CD4-positive, CD25-positive, alpha-beta regulatory T cell (primary cell): ENCODE results near the gene KLHL6. TPM values are rescaled to one million over a fixed set of nuclear protein-coding genes. Genes with fewer than 3 reads are reported as not detected.

Source experiments
- ATAC-seq, 2 donors: fragments of 150-1000 bp; cut with Tn5 transposase; one replicate each; pipeline ENCODE4 v1.10.0; 2021; ENCODE audit warnings: low read depth in 2 of 2, moderate number of reproducible peaks in 2 of 2, moderate library complexity in 1 of 2
- DNase-seq, 3 donors: peaks; one replicate each; pipeline versions ENCODE4 v3.0.0 to v3.0.0-alpha.2; 2012 to 2022; ENCODE audit warnings: mixed read lengths in 1 of 3
- H3K27ac ChIP-seq: one replicate; pipeline ENCODE4 v1.7.0; 2013; ENCODE audit warnings: mild to moderate bottlenecking, low read length; ENCODE audit not compliant: insufficient read depth, poor library complexity, severe bottlenecking
- H3K27me3 ChIP-seq: one replicate; pipeline ENCODE4 v1.7.0; 2013; ENCODE audit warnings: low read length; ENCODE audit not compliant: control insufficient read depth, insufficient read depth
- H3K36me3 ChIP-seq: one replicate; pipeline ENCODE4 v1.7.0; 2013; ENCODE audit warnings: mild to moderate bottlenecking, low read length, moderate library complexity; ENCODE audit not compliant: control insufficient read depth, insufficient read depth
- H3K4me1 ChIP-seq: 2 replicates; pipeline ENCODE4 v1.7.0; 2013; ENCODE audit warnings: mild to moderate bottlenecking, low read length; ENCODE audit not compliant: insufficient read depth, control insufficient read depth, poor library complexity, severe bottlenecking
- H3K4me3 ChIP-seq: one replicate; pipeline ENCODE4 v1.7.0; 2013; ENCODE audit warnings: low read depth, mild to moderate bottlenecking, low read length, moderate library complexity
- H3K9me3 ChIP-seq, 2 experiments: 1 replicate in 1 of 2; 2 replicates in 1 of 2; pipeline ENCODE4 v1.7.0; 2013; ENCODE audit warnings: low read length in 2 of 2, mild to moderate bottlenecking in 1 of 2, moderate library complexity in 1 of 2; ENCODE audit not compliant: control insufficient read depth in 2 of 2
- H3K27ac Mint-ChIP-seq, 3 donors: one replicate each; pipeline ENCODE4 v1.8.0; 2020 to 2022; ENCODE audit warnings: mild to moderate bottlenecking in 3 of 3, mixed read lengths in 3 of 3, moderate library complexity in 2 of 3
- H3K27me3 Mint-ChIP-seq: one replicate; pipeline ENCODE4 v1.8.0; 2022; ENCODE audit warnings: mild to moderate bottlenecking, mixed read lengths
- H3K36me3 Mint-ChIP-seq: one replicate; pipeline ENCODE4 v1.8.0; 2020; ENCODE audit warnings: mixed read lengths
- H3K4me1 Mint-ChIP-seq, 4 donors: one replicate each; pipeline ENCODE4 v1.8.0; 2020 to 2022; ENCODE audit warnings: mixed read lengths in 4 of 4, mild to moderate bottlenecking in 1 of 4
- H3K4me3 Mint-ChIP-seq, 4 donors: one replicate each; pipeline ENCODE4 v1.8.0; 2020 to 2022; ENCODE audit warnings: mild to moderate bottlenecking in 4 of 4, mixed read lengths in 4 of 4, moderate library complexity in 3 of 4
- H3K9me3 Mint-ChIP-seq, 7 donors: one replicate each; pipeline ENCODE4 v1.8.0; 2020 to 2022; ENCODE audit warnings: mixed read lengths in 7 of 7, mild to moderate bottlenecking in 3 of 7, moderate library complexity in 2 of 7
- polyA plus RNA-seq, 4 donors: library from polyadenylated mRNA; unstranded; fragments of 300-500 nt; fragmentation: Illumina TruSeq; gene quantifications; one replicate each; pipeline ENCODE4 v1.2.3, GENCODE V29; 2021
- total RNA-seq: library from RNA; stranded (reverse); gene quantifications from one replicate; pipeline ENCODE4 v1.2.3, GENCODE V29; 2022

KLHL6 gene
- total and polyA plus RNA-seq, 5 donors from 2014 or later: 17.8 to 48.2 (median 20.4) TPM

GRCh38 chr3:183493296-183494045 is 62.0 kb downstream of the KLHL6 start:
- Mint-ChIP-seq H3K4me1 (peaks cover 0 to 6% (median 5%) of the 10 kb centered on the region in 4 donors), H3K4me3 (no peak overlapping the region), H3K27ac (peak overlapping the region in 1 of 3 donors; percentile 18), H3K9me3 (no peaks in the 10 kb centered on the region), H3K36me3 (peaks cover 52% of the 10 kb centered on the region), H3K27me3 (no peaks in the 10 kb centered on the region)
- ATAC-seq (no peak), DNase-seq (no peak)
- H3K4me1 ChIP-seq: no peaks in the 10 kb centered on the region
- H3K9me3 ChIP-seq: no peaks in the 10 kb centered on the region
- H3K36me3 ChIP-seq: peaks cover 72% of the 10 kb centered on the region
- no peaks in the 10 kb centered on the region for H3K27me3 ChIP-seq
- no peak overlapping the region for H3K4me3 ChIP-seq
- no peak overlapping the region for H3K27ac ChIP-seq

- no peaks in the 10 kb centered on the region for H3K4me1 ChIP-seq
- no peaks in the 10 kb centered on the region for H3K9me3 Mint-ChIP-seq
- H3K27ac Mint-ChIP-seq: no peak overlapping the region
- no peak overlapping the region for H3K4me3 ChIP-seq
- no peaks in the 10 kb centered on the region for H3K27me3 ChIP-seq
- no peak overlapping the region for H3K27ac ChIP-seq
- H3K36me3 ChIP-seq: peaks cover 67% of the 10 kb centered on the region
- peaks cover 48% of the 10 kb centered on the region for H3K36me3 Mint-ChIP-seq
- no peak for ATAC-seq
- no peak overlapping the region for H3K4me3 Mint-ChIP-seq
- peaks cover 2 to 6% (median 5%) of the 10 kb centered on the region in 4 donors for H3K4me1 Mint-ChIP-seq
- H3K27me3 Mint-ChIP-seq: no peaks in the 10 kb centered on the region
- DNase-seq: no peak
- H3K9me3 ChIP-seq: no peaks in the 10 kb centered on the region
These were observed 62.7 kb downstream of the KLHL6 start for GRCh38 chr3:183492849-183493179.

- DNase-seq (no peak), ATAC-seq (no peak)
- Histone ChIP-seq H3K4me1 (no peaks in the 10 kb centered on the region), H3K4me3 (no peak overlapping the region), H3K27me3 (no peaks in the 10 kb centered on the region), H3K27ac (no peak overlapping the region), H3K36me3 (peaks cover 61% of the 10 kb centered on the region), H3K9me3 (no peaks in the 10 kb centered on the region)
- H3K27me3 Mint-ChIP-seq: no peaks in the 10 kb centered on the region
- no peaks in the 10 kb centered on the region for H3K9me3 Mint-ChIP-seq
- H3K27ac Mint-ChIP-seq: no peak overlapping the region
- peaks cover 2 to 6% (median 5%) of the 10 kb centered on the region in 4 donors for H3K4me1 Mint-ChIP-seq
- no peak overlapping the region for H3K4me3 Mint-ChIP-seq
- H3K36me3 Mint-ChIP-seq: peaks cover 42% of the 10 kb centered on the region
These were observed 63.3 kb downstream of the KLHL6 start for GRCh38 chr3:183491923-183492848.

GRCh38 chr3:183491109-183491922 is 64.2 kb downstream of the KLHL6 start:
- Histone ChIP-seq H3K4me3 (no peak overlapping the region), H3K4me1 (no peaks in the 10 kb centered on the region), H3K9me3 (no peaks in the 10 kb centered on the region), H3K27me3 (no peaks in the 10 kb centered on the region), H3K27ac (no peak overlapping the region), H3K36me3 (peaks cover 61% of the 10 kb centered on the region)
- DNase-seq (no peak), ATAC-seq (no peak)
- Mint-ChIP-seq H3K27me3 (no peaks in the 10 kb centered on the region), H3K9me3 (no peaks in the 10 kb centered on the region), H3K36me3 (peaks cover 41% of the 10 kb centered on the region), H3K27ac (peak overlapping the region in 1 of 3 donors; percentile 25), H3K4me1 (peaks cover 4 to 6% (median 5%) of the 10 kb centered on the region in 4 donors), H3K4me3 (no peak overlapping the region)

- peaks cover 5 to 8% (median 6%) of the 10 kb centered on the region in 4 donors for H3K4me1 Mint-ChIP-seq
- no peaks in the 10 kb centered on the region for H3K27me3 Mint-ChIP-seq
- peaks cover 57% of the 10 kb centered on the region for H3K36me3 ChIP-seq
- no peak overlapping the region for H3K4me3 Mint-ChIP-seq
- DNase-seq (no peak), ATAC-seq (no peak)
- H3K36me3 Mint-ChIP-seq: peaks cover 41% of the 10 kb centered on the region
- no peaks in the 10 kb centered on the region for H3K4me1 ChIP-seq
- H3K4me3 ChIP-seq: no peak overlapping the region
- no peaks in the 10 kb centered on the region for H3K27me3 ChIP-seq
- H3K9me3 ChIP-seq: no peaks in the 10 kb centered on the region
- no peak overlapping the region for H3K27ac Mint-ChIP-seq
- no peak overlapping the region for H3K27ac ChIP-seq
- no peaks in the 10 kb centered on the region for H3K9me3 Mint-ChIP-seq
These were observed 64.9 kb downstream of the KLHL6 start for GRCh38 chr3:183490653-183491052.

- peaks cover 41% of the 10 kb centered on the region for H3K36me3 Mint-ChIP-seq
These were observed 65.3 kb downstream of the KLHL6 start for GRCh38 chr3:183490211-183490601.

GRCh38 chr3:183489455-183490210 is 65.9 kb downstream of the KLHL6 start:
- H3K36me3 Mint-ChIP-seq: peaks cover 41% of the 10 kb centered on the region
- H3K4me3 ChIP-seq: no peak overlapping the region
- peaks cover 51% of the 10 kb centered on the region for H3K36me3 ChIP-seq
- ATAC-seq (no peak), DNase-seq (no peak)
- H3K27me3 Mint-ChIP-seq: no peaks in the 10 kb centered on the region
- H3K27ac Mint-ChIP-seq: peak overlapping the region; percentile 12 to 66 (median 51)
- H3K4me1 Mint-ChIP-seq: peaks cover 5 to 7% (median 6%) of the 10 kb centered on the region in 4 donors
- no peaks in the 10 kb centered on the region for H3K4me1 ChIP-seq
- no peaks in the 10 kb centered on the region for H3K9me3 ChIP-seq
- no peaks in the 10 kb centered on the region for H3K27me3 ChIP-seq
- H3K27ac ChIP-seq: no peak overlapping the region
- no peaks in the 10 kb centered on the region for H3K9me3 Mint-ChIP-seq
- H3K4me3 Mint-ChIP-seq: no peak overlapping the region

More at GRCh38 chr3:183490211-183490601, 65.3 kb downstream of the KLHL6 start:
- H3K27me3 Mint-ChIP-seq: no peaks in the 10 kb centered on the region
- DNase-seq (no peak), ATAC-seq (no peak)
- H3K9me3 Mint-ChIP-seq: no peaks in the 10 kb centered on the region
- H3K4me1 Mint-ChIP-seq: peaks cover 5 to 9% (median 6%) of the 10 kb centered on the region in 4 donors
- no peaks in the 10 kb centered on the region for H3K4me1 ChIP-seq
- H3K9me3 ChIP-seq: no peaks in the 10 kb centered on the region
- no peak overlapping the region for H3K4me3 Mint-ChIP-seq
- peaks cover 55% of the 10 kb centered on the region for H3K36me3 ChIP-seq
- H3K4me3 ChIP-seq: no peak overlapping the region
- H3K27ac ChIP-seq: no peak overlapping the region
- no peaks in the 10 kb centered on the region for H3K27me3 ChIP-seq
- H3K27ac Mint-ChIP-seq: peak overlapping the region; percentile 12 to 66 (median 51)
